Fibroblast of the aortic adventitia (primary cell): Measurements from ENCODE around the gene GPR161. TPM values are rescaled to one million over a fixed set of nuclear protein-coding genes. Genes with fewer than 3 reads are reported as not detected.

ENCODE experiments used
- DNase-seq: peaks from one replicate; pipeline ENCODE4 v3.0.0-alpha.2; 2010; ENCODE audit warnings: low read depth
- H3K4me3 ChIP-seq: 2 replicates; pipeline ENCODE4 v1.5.1; 2011; ENCODE audit warnings: low read depth, mild to moderate bottlenecking, control low read depth, low read length, moderate library complexity
- CTCF ChIP-seq: IDR thresholded peaks from 2 replicates; pipeline ENCODE4 v1.5.1; 2011; ENCODE audit warnings: mild to moderate bottlenecking, low read length, control low read depth, inconsistent platforms; ENCODE audit not compliant: insufficient read depth
- total RNA-seq: library from RNA; depleted of rRNA; stranded (reverse); fragments of >200 nt; gene quantifications from 2 replicates; pipeline ENCODE4 v1.2.3, GENCODE V29; 2012; ENCODE audit warnings: low replicate concordance

Gene GPR161
- total RNA-seq, 1 donor = 12.3 TPM

- no peak for TF ChIP-seq CTCF
- DNase-seq = peak; percentile 16
- no peak overlapping the region for H3K4me3 ChIP-seq
Observed at GRCh38 chr1:168148916-168149315, 12.2 kb upstream of the GPR161 start.

- no peak for DNase-seq
- H3K4me3 ChIP-seq = no peak overlapping the region
- no peak for TF ChIP-seq CTCF
Observed at GRCh38 chr1:168146626-168147025, 9.9 kb upstream of the GPR161 start.

- DNase-seq = no peak
- no peak for TF ChIP-seq CTCF
- H3K4me3 ChIP-seq = no peak overlapping the region
Observed at GRCh38 chr1:168146160-168146539, 9.4 kb upstream of the GPR161 start.

- no peak overlapping the region for H3K4me3 ChIP-seq
- TF ChIP-seq CTCF = peak; percentile 100
- DNase-seq = peak; percentile 83
Observed at GRCh38 chr1:168145184-168146159, 8.7 kb upstream of the GPR161 start.

GRCh38 chr1:168141871-168142385 lies 5.2 kb upstream of the GPR161 start:
- no peak overlapping the region for H3K4me3 ChIP-seq
- no peak for TF ChIP-seq CTCF
- no peak for DNase-seq

GRCh38 chr1:168139070-168139469 lies 2.3 kb upstream of the GPR161 start:
- no peak overlapping the region for H3K4me3 ChIP-seq
- no peak for TF ChIP-seq CTCF
- DNase-seq = no peak
